GM12878 (cell line): ENCODE data around the gene RBM15.

Source experiments
- JUND ChIP-seq: IDR thresholded peaks from 2 replicates; pipeline ENCODE4 v1.6.1; 2012; ENCODE audit warnings: low read depth, mild to moderate bottlenecking, low read length, improper control_type of control experiment, moderate library complexity
- SP1 ChIP-seq: IDR thresholded peaks from one replicate; pipeline ENCODE4 v1.6.1; 2011; ENCODE audit warnings: low read depth, low read length
- TF ChIP-seq, protein P1 (sequence below): fragments of 450-650 bp; IDR thresholded peaks from 2 replicates; pipeline ENCODE4 v1.6.1; 2017; ENCODE audit warnings: mild to moderate bottlenecking, moderate library complexity

DNA sequence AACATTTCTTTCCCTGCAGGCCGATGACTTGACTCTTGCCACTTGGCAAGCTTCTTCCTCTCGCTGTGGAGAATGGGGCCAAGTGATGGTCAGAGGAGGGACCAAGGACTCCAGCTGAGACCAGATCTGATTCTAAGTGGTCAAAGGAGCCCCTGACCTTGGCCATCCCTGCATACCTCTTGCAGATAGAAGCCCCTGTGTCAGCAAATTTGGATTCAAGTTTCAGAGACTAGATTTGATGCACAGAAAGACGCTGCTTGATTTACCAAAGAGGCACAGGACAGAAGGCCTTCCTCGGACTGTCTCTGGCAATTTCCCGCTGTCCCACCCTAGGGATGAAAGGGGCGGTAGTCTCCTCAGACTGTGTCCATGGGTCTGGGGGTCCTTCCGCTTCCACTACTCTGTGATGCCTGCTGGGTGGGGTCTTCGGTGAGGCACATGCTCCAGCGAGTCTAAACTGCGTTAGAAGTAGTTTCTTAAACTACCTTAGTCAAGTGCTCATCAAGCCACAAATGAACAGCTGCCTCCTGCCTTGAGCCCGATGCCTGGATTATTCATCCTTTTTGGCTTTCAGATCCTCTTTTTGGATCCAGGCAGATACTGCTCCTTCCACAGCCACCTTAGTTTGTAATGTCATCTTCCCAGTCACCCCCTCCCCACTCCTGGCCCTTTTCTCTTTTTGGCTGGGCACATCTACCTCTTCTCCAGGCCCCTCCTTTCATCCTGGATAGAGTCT, 31.8 kb upstream of the RBM15 start:
- TF ChIP-seq JUND (no peak), SP1 (no peak)
- TF ChIP-seq, protein P1, sequence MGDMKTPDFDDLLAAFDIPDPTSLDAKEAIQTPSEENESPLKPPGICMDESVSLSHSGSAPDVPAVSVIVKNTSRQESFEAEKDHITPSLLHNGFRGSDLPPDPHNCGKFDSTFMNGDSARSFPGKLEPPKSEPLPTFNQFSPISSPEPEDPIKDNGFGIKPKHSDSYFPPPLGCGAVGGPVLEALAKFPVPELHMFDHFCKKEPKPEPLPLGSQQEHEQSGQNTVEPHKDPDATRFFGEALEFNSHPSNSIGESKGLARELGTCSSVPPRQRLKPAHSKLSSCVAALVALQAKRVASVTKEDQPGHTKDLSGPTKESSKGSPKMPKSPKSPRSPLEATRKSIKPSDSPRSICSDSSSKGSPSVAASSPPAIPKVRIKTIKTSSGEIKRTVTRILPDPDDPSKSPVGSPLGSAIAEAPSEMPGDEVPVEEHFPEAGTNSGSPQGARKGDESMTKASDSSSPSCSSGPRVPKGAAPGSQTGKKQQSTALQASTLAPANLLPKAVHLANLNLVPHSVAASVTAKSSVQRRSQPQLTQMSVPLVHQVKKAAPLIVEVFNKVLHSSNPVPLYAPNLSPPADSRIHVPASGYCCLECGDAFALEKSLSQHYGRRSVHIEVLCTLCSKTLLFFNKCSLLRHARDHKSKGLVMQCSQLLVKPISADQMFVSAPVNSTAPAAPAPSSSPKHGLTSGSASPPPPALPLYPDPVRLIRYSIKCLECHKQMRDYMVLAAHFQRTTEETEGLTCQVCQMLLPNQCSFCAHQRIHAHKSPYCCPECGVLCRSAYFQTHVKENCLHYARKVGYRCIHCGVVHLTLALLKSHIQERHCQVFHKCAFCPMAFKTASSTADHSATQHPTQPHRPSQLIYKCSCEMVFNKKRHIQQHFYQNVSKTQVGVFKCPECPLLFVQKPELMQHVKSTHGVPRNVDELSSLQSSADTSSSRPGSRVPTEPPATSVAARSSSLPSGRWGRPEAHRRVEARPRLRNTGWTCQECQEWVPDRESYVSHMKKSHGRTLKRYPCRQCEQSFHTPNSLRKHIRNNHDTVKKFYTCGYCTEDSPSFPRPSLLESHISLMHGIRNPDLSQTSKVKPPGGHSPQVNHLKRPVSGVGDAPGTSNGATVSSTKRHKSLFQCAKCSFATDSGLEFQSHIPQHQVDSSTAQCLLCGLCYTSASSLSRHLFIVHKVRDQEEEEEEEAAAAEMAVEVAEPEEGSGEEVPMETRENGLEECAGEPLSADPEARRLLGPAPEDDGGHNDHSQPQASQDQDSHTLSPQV: no peak
